Osteoblast (primary cell): Measurements from ENCODE around the gene GPI. TPM values are rescaled to one million over a fixed set of nuclear protein-coding genes. Genes with fewer than 3 reads are reported as not detected.

Experiments
- DNase-seq: peaks from one replicate; pipeline ENCODE4 v3.0.0; 2011; ENCODE audit warnings: low spot score, mixed read lengths; ENCODE audit not compliant: insufficient read length; ENCODE audit errors: missing footprints
- H2AFZ ChIP-seq: 2 replicates; pipeline ENCODE4 v1.6.0; 2011; ENCODE audit warnings: mild to moderate bottlenecking, low read length
- H3K27ac ChIP-seq: 2 replicates; pipeline ENCODE4 v1.5.1; 2011; ENCODE audit warnings: mild to moderate bottlenecking, low read depth, low read length, moderate library complexity
- H3K27me3 ChIP-seq: 2 replicates; pipeline ENCODE4 v1.6.0; 2012; ENCODE audit warnings: mild to moderate bottlenecking, control low read depth, inconsistent platforms, low read length, moderate library complexity; ENCODE audit not compliant: insufficient read depth
- H3K36me3 ChIP-seq: 2 replicates; pipeline ENCODE4 v1.5.1; 2011; ENCODE audit warnings: mild to moderate bottlenecking, low read length, control low read depth, moderate library complexity; ENCODE audit not compliant: insufficient read depth
- H3K4me1 ChIP-seq: 2 replicates; pipeline ENCODE4 v1.5.1; 2011; ENCODE audit warnings: mild to moderate bottlenecking, low read length, control low read depth, moderate library complexity; ENCODE audit not compliant: insufficient read depth
- H3K4me2 ChIP-seq: 2 replicates; pipeline ENCODE4 v1.6.0; 2011; ENCODE audit warnings: mild to moderate bottlenecking, low read length; ENCODE audit not compliant: insufficient read depth
- H3K4me3 ChIP-seq: fragments of 200-600 bp; sonication (generic); 3 replicates; pipeline ENCODE4 v1.5.1; 2012; ENCODE audit warnings: mild to moderate bottlenecking, low read length, inconsistent platforms; ENCODE audit not compliant: insufficient read depth
- H3K79me2 ChIP-seq: 2 replicates; pipeline ENCODE4 v1.6.0; 2012; ENCODE audit warnings: mild to moderate bottlenecking, low read length, control low read depth, inconsistent platforms; ENCODE audit not compliant: insufficient read depth
- H3K9me3 ChIP-seq: 2 replicates; pipeline ENCODE4 v1.5.1; 2011; ENCODE audit warnings: low read depth, low read length, control low read depth
- H4K20me1 ChIP-seq: 2 replicates; pipeline ENCODE4 v1.6.0; 2012; ENCODE audit warnings: mild to moderate bottlenecking, low read length, control low read depth; ENCODE audit not compliant: insufficient read depth
- CTCF ChIP-seq: IDR thresholded peaks from 2 replicates; pipeline ENCODE4 v1.5.1; 2011; ENCODE audit warnings: mild to moderate bottlenecking, low read depth, low read length, moderate library complexity; ENCODE audit errors: extremely low read depth
- total RNA-seq: library from RNA; depleted of rRNA; stranded (reverse); fragments of >200 nt; gene quantifications from 2 replicates; pipeline ENCODE4 v1.2.3, GENCODE V29; 2012

GPI gene
- total RNA-seq, 1 donor: 133 TPM

- TF ChIP-seq CTCF: no peak
- Histone ChIP-seq H3K79me2 (peaks cover 40% of the 10 kb centered on the region), H2AFZ (no peak overlapping the region), H3K9me3 (no peaks in the 10 kb centered on the region), H4K20me1 (peaks cover 19% of the 10 kb centered on the region), H3K27ac (no peak overlapping the region), H3K4me1 (peaks cover 43% of the 10 kb centered on the region), H3K4me2 (no peak overlapping the region), H3K4me3 (no peak overlapping the region), H3K36me3 (peaks cover 25% of the 10 kb centered on the region), H3K27me3 (no peaks in the 10 kb centered on the region)
- no peak for DNase-seq
Measured at GRCh38 chr19:34319230-34319585, 45.8 kb upstream of the GPI start.

GRCh38 chr19:34319785-34320184, 45.2 kb upstream of the GPI start:
- peaks cover 19% of the 10 kb centered on the region for H4K20me1 ChIP-seq
- DNase-seq: no peak
- H2AFZ ChIP-seq: no peak overlapping the region
- peaks cover 39% of the 10 kb centered on the region for H3K4me1 ChIP-seq
- peaks cover 25% of the 10 kb centered on the region for H3K36me3 ChIP-seq
- H3K79me2 ChIP-seq: peaks cover 36% of the 10 kb centered on the region
- H3K9me3 ChIP-seq: no peaks in the 10 kb centered on the region
- H3K4me2 ChIP-seq: no peak overlapping the region
- H3K27me3 ChIP-seq: no peaks in the 10 kb centered on the region
- no peak overlapping the region for H3K27ac ChIP-seq
- TF ChIP-seq CTCF: no peak
- no peak overlapping the region for H3K4me3 ChIP-seq

- no peak overlapping the region for H3K4me3 ChIP-seq
- H3K36me3 ChIP-seq: peaks cover 30% of the 10 kb centered on the region
- H2AFZ ChIP-seq: no peak overlapping the region
- peaks cover 39% of the 10 kb centered on the region for H3K4me1 ChIP-seq
- H3K79me2 ChIP-seq: peaks cover 32% of the 10 kb centered on the region
- H3K4me2 ChIP-seq: no peak overlapping the region
- no peaks in the 10 kb centered on the region for H3K27me3 ChIP-seq
- H3K9me3 ChIP-seq: no peaks in the 10 kb centered on the region
- H3K27ac ChIP-seq: no peak overlapping the region
- TF ChIP-seq CTCF: no peak
- peaks cover 19% of the 10 kb centered on the region for H4K20me1 ChIP-seq
- no peak for DNase-seq
Measured at GRCh38 chr19:34320277-34320676, 44.7 kb upstream of the GPI start.

GRCh38 chr19:34321735-34322134, 43.3 kb upstream of the GPI start:
- H3K27me3 ChIP-seq: no peaks in the 10 kb centered on the region
- no peak for DNase-seq
- H3K79me2 ChIP-seq: peaks cover 25% of the 10 kb centered on the region
- TF ChIP-seq CTCF: no peak
- no peaks in the 10 kb centered on the region for H3K9me3 ChIP-seq
- peaks cover 19% of the 10 kb centered on the region for H4K20me1 ChIP-seq
- no peak overlapping the region for H3K27ac ChIP-seq
- no peak overlapping the region for H3K4me3 ChIP-seq
- H3K4me1 ChIP-seq: peaks cover 31% of the 10 kb centered on the region
- H3K36me3 ChIP-seq: peaks cover 41% of the 10 kb centered on the region
- H3K4me2 ChIP-seq: no peak overlapping the region
- H2AFZ ChIP-seq: no peak overlapping the region
